ENCODE measurements around the gene MRPS25.

GRCh38 chr3:15064299-15064834 lies 748 bp downstream of the MRPS25 start:
- TF ChIP-seq CTCF (conservative IDR thresholded peaks at IDR 0.05) (no peak), ZFX (IDR thresholded peaks at IDR 0.05) (no peak)

Data from C4-2B (cell line).